ENCODE data around the gene HOXA10.

HOXA10 gene

DNA sequence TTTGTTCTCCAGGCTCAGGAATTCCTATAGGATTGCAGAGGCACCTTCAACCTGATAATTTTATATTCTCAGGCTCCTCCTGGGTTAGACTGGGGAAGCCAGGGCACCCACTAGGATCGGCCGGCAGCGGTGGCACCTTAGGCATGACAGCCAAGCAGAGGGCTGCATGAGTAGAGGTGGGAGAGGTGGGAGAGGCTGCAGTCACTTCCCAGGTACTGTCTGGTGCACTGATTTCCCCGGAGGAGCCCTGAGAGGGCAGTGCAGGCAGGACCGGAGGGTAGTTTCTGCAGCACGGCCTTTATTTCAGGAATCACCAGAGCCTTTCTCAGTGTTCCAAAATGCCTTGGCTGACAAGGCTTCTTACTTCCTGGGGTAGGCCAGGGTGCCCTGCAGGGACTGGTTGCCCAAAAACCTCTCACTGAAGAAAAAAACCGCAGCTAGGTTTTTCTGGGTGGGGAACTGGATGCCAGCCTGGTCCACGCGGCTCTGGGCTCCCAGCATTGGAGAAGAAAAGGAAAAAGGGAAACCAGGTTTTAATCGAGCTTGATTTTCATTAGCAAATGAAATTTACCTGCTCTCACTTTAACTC lies 29.3 kb upstream of the HOXA10 start:
- no peak for DNase-seq

DNA sequence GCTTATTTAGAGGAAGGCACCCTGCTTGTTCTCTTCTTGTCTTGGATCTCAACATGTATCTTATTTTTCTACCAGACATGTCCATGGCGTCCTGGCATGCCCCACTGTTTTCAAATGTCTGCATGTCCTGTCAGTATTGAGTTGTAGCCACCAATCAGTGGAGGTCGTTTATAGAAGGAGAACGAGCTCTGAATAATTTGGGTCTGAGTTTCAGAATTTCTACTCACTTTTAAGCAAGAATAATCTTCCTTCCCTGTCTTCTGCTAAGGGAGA lies 28.7 kb upstream of the HOXA10 start:
- DNase-seq: no peak

DNA sequence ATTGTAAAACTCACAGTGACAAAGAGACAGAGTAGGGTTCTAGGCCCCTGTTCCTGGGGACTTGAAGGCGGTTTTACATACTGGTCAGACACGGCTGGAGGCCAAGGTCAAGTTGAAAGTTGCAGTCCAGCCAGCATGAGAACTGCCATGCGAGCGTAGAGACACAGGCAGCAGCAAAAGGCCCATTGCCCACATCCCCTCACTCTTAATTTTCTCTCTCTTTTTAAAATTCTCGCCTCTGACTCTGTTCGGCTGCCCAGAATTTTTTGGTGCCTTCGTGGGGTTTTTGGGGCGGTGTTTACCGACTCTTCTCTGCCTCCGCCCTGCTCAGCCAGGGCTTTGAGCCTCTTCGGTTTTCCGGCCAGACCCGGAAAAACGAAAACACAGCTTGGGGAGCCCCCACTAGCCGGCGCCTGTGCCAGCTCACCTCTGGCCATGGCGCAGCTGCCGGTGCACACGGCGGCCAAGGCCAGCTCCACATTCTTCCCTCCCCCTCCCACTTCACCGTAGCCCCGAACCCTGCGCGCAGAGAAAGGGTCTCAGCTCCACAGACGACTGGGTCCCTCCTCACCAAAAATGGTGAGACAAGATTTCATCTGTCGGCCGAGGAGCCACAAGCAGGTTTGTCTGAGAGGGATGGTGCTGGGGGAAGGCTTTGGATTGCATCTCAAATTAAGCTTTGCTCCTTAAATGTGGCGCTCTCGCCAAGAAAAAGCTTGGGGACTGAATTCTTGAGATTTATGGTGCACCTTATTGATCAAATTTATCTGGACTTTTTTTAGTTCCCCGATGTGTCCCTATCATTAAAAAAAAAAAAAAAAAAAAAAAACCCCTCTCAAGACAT lies 28.1 kb upstream of the HOXA10 start:
- no peak for DNase-seq

DNA sequence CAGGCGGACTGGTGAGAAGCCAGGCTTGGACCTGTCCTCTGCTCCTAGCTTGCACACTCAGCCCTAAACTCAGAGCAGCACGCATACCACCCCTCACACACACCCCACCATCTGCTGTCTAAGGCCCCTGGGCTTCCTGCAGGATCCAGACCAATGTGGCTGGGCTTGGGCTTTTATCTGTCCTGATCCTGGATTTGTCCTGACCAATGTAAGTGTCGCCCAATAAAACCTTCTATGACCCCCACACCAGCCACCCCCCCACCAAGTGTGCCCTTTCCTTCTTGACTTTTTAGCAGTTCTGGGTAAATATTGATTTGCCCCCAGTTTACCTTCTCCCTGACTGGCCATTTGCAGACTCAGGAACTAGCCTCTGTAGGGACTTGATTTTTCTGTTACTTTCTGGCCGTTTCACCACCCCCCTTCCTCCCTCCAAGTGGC lies 27.5 kb upstream of the HOXA10 start:
- no peak for DNase-seq

DNA sequence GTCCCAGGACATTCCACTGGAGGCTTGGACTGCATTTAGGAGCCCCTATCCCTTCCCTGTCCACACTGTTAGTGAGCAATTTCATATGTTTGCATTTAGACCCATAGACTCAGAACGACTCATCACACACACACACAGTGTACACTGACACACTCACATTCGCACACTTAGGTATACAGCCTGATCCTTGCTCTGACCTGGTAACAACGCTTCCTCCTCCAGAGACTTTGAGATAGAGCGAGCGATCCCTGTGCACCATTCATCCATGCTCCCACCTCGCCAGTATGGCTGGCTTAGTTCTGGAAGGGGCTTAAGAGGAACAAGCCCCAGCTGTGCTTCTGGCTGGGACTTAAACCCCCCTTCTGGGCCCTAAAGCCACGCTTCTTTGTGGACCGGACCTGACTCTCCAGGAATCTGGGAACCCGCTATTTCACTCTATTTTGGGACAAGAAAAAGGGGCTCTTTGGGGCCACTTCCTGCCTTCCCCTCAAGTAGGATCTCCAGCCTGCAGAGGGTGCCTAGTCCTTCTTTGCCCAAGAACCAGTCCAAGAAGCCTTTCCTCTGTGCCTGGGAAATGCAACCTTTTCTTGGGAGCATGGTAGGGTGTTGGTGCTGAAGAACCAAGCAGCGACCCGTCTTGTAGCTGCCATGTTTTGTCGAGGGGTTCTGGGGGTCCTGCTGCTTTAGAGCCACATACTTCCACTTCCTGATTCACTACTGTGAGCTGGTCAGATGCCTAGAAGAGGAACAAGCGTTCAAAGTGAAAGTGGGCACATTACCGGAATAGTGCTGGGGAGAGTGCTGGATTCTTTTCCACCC lies 26.9 kb upstream of the HOXA10 start:
- DNase-seq: no peak

DNA sequence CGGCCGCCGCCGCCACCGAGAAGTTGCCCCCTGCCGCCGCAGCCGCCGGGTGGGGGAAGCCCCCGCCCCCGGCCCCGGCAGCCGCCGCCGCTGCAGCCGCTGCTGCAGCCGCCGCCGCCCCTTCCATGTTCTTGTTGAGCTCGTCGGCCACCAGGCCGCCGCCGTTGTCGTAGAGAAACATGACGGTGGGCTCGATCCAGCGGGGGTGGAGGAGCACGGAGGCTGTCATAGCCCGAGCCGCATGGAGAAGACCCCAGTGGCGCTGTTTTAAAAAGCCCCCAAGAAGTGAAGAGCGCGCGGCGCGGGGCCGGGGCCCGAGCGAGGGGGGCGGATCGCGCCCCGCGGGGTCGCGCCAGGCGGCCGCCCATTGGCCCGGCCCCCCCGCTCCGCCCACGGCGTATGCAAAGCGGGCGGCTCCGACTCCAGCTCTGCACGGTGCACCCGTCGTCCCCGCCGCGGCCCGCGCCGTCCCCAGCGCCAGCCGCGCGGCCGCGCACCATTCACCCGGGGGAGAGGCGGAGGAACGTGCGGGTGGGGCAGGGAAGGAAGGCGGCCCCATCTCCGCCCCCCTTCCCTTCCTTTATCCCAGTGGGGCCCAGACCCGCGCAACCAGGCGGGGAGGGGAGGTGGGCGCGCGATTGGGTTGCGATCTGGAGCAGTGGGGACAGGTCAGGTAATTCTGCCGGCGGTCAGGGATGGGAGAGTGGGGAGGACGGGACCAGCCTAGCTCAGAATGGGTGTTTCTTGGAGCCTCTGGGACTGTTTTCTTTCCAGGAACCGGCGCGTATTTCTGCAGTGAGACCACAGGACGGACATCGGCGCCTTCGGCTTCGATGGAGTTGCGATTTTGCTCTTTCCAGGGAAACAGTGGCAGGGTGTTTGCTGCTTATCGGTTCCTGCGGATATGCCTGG lies 26.0 kb upstream of the HOXA10 start, which contains the start of gene HOXA13:
HOXA13 (minus strand) TSS at position 243 of the 912 bp plus-strand sequence; CDS start at position 229, 14 bp downstream.
- no peak for DNase-seq

DNA sequence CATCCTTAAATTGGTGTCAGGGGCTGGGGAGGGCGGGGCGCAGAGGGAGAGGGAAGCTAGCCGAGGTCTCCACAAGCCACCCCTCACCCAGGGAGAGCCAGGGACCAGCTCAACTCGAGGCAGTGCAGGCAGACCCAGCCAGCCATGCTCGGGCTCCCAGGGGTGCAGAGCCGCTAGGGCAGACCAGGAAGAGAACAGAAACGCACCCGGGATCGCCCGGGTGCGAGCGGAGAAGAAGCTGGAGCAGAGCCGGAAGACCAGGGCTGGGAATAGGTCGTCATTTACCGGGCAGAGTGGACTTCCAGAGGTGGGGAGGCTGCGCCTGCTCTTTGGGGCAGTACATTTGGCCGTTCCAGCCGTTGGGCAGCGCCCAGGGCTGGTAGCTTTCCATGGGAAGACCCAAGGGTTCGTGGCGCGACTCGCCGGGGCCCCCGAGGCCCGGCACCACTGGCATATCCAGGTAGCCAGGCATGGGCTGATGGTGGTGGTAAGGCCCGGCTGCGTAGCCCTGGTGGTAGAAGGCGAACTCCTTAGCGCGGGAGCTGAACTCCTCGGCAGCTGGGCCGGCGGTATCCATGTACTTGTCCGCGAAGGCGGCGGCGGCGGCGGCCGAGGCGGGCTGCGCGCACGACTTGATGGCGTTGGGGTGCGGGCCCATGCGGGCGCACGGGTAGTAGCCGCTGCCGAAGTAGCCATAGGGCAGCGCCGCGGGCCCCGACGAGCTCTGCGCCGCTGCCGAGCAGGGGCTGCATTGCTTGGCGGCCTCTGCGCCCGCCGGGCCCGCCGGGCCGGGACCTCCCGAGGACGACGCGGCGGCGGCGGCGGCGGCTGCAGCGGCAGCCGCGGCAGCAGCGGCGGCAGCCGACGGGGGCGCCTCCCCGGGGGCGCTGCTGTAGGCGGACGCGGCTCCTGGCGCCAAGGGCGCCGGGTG lies 25.0 kb upstream of the HOXA10 start:
- DNase-seq: no peak

DNA sequence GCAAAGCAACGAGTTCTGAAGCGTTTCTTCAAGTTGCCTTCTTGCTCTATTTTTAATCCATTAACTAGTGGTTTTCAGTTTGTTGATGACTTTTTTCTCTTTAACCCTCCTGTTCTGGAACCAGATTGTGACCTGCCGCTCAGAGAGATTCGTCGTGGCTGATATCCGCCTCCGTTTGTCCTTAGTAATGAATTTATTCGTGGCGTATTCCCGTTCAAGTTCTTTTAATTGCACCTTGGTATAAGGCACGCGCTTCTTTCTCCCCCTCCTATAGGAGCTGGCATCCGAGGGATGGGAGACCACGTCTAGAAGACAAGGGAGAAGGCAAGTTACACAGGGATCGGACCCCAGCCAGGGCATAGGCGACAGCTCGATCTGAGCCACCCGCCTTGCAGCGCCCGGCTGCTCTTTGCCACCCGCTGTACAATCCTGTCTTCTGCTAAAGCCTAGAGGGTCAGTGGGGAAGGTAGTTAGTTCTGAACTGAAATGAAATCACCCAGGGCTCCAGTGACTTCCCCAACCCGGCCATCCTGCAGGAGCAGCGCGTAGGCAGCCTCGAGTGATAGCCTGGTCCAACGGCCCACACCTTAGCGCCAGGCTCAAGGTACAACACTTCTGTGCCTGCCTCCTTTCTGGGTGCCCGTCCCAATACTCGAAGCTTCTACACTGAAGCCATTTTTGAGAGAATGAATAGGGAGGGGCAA lies 24.2 kb upstream of the HOXA10 start:
- DNase-seq: no peak

DNA sequence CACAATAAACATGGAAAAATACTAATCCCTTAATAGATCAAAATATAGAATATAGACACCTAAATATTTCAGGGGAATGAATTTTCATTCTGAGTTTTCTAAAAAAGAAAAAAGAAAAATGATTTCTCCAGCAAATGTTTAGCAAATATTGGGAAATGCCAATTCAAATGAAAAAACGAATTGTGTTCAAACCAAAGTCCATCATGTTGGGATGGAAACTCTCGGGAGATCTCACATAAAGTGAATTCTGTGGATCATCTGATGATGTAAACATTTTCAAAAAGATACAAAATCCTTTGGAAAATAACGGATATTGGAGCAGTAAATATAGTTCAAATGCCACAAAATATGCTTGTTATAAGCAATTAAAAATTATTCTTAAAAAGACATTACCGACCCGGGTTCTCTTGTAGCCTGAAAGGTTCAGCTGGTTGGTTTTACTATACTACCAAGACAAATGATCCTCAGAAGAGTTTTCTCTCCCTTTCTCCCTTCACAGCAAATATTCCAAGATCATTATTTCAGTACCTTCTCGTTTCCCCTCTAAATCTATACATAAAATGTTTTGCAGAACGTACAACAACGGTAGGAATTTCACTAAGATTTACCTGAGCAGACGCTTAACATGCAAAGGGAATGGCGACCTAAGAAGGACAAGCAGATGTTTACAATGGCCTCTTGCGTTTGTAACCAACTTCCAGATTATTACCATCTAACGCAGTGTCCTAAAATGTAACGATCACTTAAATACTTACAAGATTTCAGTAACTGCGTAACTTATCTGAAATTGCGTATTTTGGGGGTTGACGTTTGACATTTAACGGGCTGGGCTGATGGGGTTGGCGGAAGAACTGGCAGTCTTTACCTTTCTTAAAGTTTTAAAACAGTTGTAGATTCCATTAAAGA lies 23.3 kb upstream of the HOXA10 start:
- DNase-seq: no peak

DNA sequence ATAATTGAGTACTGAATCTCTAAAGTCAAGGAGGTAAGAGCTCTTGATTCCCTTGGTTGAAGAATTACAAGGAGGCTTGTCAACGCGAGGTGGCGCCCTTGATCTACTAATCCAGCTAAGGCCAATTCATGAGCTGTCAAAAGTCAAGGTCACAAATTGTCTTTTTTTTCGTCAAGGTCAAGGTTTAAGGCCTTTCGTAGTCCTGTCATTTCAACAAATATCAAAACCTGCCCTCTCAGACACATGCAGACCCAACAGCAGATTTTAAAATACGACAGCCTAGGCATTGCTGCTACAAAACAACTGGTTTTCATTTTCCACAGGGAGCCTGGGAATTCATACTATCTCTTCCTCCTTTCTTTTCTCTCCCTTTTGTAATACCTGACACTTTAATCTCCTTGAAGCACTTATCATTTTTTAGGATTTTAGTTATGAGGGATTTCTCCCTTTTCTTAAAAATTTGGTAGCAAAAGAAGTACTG lies 22.2 kb upstream of the HOXA10 start:
- peak; percentile 90 for DNase-seq

DNA sequence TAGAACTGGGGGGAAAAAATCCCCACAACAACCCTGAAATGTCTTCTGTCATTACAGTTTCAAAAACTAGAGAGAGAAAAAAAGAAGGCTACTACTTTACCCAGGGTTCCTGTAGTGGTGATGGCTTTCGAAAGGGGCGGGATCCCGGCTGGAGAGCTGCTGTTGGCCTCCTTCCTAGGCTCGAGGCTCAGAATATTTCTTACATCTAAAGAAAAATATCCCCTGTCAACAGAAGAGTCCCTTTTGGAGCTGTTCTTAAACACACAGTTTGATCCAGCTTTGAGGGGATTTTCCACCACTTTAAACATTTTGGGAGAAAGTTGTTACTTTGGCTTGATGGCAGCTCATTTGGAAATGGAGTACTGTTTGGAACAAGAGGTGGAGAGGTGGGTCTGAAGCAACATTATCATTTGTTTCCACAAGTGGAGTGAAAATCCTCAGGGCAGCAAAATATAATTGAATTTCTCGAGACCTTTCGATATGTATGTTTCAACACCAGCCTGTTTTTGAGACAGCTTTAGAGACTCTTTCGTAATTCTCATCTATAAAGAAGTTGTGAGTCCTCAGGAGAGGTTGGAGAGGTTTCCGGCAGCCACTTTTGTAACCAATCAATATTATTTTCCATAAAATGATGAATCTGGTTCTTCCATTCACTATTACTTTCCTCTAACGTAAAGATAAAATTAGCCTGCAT lies 20.7 kb upstream of the HOXA10 start:
- no peak for DNase-seq

DNA sequence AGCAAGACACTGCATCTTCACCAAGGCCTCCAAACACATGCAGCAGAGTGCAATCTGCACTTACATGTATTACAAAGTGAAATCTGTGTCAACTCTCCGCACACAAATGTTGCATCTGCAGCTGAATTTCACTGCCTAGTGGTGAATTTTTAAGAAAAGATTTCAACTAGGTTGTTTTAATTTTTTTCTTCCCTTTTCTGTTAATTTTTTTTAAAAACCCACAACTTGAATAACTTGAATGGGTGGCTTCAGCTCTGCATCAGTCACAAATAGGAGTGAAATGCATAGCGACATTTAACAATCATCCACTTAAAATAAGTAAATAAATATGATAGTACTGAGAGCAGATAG lies 19.9 kb upstream of the HOXA10 start:
- no peak for DNase-seq

DNA sequence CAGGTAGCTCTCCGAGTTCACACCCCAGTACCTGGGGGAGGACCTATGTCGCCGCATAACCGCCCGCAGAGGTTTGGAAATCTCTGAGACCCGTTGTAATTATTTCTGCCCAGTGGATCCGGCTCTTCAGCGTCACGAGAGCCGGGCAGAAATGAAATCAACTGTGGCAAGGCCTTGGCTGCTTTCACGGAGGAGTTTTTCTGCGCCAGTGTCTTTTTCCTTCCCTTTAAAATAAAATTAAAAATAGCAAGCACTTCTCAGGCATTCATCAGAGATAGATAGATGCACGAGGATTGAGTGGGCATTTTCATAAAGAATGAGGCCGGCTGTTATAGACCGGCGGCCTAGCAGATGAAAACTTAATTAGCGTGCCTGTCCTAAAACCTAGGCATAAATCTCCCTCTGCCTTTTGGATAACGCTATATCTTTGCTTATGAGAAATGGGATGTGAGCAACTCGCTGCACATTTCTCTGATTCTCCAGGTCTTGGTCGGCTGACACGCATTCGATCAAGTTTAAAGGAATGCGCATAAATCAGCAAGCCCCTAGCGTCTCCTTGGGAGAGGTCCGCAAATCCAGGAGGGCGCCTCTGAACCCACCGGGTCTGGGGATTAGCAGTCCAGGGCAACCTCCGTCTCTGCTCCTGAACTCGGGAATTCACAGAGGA lies 19.3 kb upstream of the HOXA10 start:
- DNase-seq: no peak

DNA sequence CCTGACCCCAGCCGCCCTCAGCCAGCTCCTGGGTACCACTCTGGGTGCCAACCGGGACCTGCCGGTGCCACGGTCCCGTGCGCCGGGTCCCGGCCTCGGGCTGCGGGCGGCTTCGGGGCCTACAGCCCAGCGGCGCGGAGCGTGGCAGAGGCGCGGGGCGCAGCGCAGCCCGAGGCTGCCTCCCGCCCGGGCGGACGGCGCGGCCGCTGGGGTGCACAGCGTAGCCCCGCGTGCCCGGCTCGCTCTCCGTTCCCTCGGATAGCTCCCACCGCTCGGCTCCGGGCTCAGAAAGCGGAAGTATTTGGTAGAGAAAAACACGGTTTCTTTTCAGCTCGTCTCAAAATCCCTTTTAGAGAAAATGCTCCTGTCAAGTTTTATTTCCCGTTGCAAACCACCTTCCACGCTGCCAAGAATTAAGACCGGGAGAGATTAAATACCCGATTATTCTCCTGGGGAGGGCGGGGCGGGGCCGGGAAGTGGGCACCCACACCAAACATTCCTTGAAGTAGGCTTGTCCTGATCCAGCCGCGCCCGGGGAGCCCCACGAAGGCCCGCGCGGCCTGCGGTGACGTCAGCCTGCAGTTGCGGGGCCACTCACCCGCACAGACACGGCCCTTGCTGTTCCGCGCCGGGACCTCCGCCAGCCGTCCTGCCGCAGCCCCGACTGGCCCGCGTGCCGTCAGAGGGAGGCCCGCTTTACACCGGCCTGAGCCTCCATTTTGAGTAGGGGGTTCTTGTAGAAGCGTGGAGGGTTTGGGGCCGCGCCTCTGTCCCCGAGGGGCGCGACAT lies 18.6 kb upstream of the HOXA10 start:
- no peak for DNase-seq

DNA sequence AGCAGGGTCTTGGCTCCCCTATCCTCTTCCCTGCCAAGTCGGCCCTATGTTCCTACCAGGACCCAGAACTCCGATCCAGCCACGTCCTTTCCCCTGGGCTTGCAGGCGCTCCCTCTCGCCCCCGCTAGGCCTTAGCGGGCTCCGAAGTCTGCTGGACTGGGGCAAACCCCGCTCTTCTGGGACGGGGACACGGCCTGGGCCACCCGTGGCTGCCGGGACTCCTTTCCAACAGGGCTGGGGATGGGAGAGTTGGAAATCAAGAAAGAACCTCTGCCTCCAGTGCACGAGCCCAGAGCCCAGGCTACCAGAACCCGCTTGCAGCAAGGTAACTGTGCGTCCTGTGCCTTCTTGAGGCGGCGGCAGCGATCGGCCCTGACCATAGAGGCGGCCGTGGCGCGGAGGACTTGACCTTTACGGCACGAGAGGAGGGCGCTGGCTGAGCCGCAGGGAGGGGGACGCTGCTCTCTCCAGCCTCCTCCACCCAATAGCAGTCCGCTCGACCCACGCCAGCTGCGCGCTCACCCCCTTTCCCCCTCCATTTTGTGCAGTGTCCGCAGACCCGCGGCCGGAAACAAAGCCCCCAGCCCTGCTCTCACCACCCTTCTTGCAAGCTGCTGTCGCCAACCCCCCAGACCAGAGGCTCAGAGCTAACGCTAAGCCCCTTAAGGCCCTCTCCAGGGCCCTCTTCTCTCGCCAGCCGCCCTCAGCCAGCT lies 17.9 kb upstream of the HOXA10 start:
- DNase-seq: no peak

DNA sequence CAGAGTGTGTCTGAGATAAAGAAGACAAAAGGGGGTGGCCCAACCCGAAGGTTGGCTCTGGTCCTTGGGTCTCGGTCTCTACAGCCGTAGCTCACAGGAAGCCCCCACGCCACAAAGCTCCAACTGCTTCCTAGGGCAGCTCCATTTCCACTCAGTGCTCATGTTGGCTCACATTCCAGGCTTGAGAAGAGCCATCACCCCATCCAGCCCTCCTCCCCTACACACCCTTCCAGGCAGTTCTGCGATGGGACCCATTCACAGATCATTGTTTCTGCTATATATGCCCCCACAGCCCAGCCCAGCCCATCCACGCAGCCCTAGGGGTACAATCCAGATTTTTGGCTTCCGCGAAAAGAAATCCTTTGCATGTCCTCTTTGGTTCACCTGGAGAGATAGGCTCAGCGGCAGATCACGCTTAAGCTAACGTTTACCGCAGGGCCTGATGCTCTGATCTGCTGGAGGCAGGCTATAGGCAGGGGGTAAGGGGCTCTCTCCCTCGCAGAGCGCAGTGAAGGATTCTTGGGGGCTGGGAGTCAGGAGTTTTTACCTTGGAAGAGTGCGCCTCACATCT lies 17.1 kb upstream of the HOXA10 start:
- no peak for DNase-seq
